HEK293 (cell line): ENCODE results near the gene PSMD9.
"Not testable (repeated sequence)": the region's sequence is repeated elsewhere in the genome, so short reads cannot be mapped to it uniquely, and the experiment has no call there.

ENCODE experiments used
- CTCF ChIA-PET: fragments of 350-600 bp; formaldehyde crosslinking; extraction: SDS; loops from one replicate; lab custom pipeline; 2021; ENCODE audit warnings: antibody characterized with exemption; lab: Yijun Ruan, JAX
- POLR2A ChIA-PET: fragments of 300-600 bp; formaldehyde crosslinking; extraction: SDS; loops from one replicate; lab custom pipeline; 2020; ENCODE audit warnings: antibody characterized with exemption, inconsistent platforms; lab: Yijun Ruan, JAX
- H3K27ac ChIP-seq: fragments of 200-500 bp; sonication (Bioruptor generic); 2 replicates; pipeline ENCODE4 v1.5.1; 2014; ENCODE audit warnings: low read depth, low read length, control low read depth, inconsistent platforms; ENCODE audit errors: extremely low read depth
- H3K36me3 ChIP-seq, 2 experiments: fragments of 200-500 bp in 1 of 2; sonication (Bioruptor generic) in 1 of 2; 1 replicate in 1 of 2; 2 replicates in 1 of 2; pipeline ENCODE4 v1.5.1; 2014 to 2017; ENCODE audit warnings: inconsistent platforms in 2 of 2, low read length in 2 of 2; ENCODE audit not compliant: control insufficient read depth in 2 of 2, insufficient read depth in 1 of 2
- H3K4me1 ChIP-seq: fragments of 200-500 bp; sonication (Bioruptor generic); 2 replicates; pipeline ENCODE4 v1.5.1; 2014; ENCODE audit warnings: mild to moderate bottlenecking, low read length, inconsistent platforms; ENCODE audit not compliant: control insufficient read depth, insufficient read depth
- H3K4me3 ChIP-seq: 2 replicates; pipeline ENCODE4 v1.5.1; 2011; ENCODE audit warnings: low read depth, mild to moderate bottlenecking, control low read depth, low read length, moderate library complexity
- H3K9me3 ChIP-seq: fragments of 200-500 bp; sonication (Bioruptor generic); 2 replicates; pipeline ENCODE4 v1.5.1; 2014; ENCODE audit warnings: low read depth, low read length, inconsistent platforms; ENCODE audit not compliant: control insufficient read depth, insufficient read depth
- CTCF ChIP-seq: fragments of 450-650 bp; formaldehyde crosslinking; IDR thresholded peaks from 2 replicates; pipeline ENCODE4 v1.5.1; 2016; ENCODE audit warnings: missing biosample characterization, missing genetic modification characterization
- GLI2 ChIP-seq: fragments of 450-650 bp; formaldehyde crosslinking; IDR thresholded peaks from 2 replicates; pipeline ENCODE4; 2017; ENCODE audit warnings: missing biosample characterization, missing genetic modification characterization, low read depth, borderline replicate concordance
- HOXD13 ChIP-seq: sonication (generic); formaldehyde crosslinking; IDR thresholded peaks from 2 replicates; pipeline ENCODE4 v1.8.0; 2022; ENCODE audit warnings: missing genetic modification reagents, borderline replicate concordance
- MZF1 ChIP-seq: fragments of 450-650 bp; formaldehyde crosslinking; IDR thresholded peaks from 2 replicates; pipeline ENCODE4 v1.5.1; 2017; ENCODE audit warnings: missing biosample characterization, missing genetic modification characterization, borderline replicate concordance
- PBX3 ChIP-seq: sonication (generic); formaldehyde crosslinking; IDR thresholded peaks from 2 replicates; pipeline ENCODE4 v1.8.1; 2022; ENCODE audit warnings: mild to moderate bottlenecking, moderate library complexity, missing genetic modification reagents
- SCRT2 ChIP-seq: fragments of 450-650 bp; formaldehyde crosslinking; IDR thresholded peaks from 2 replicates; pipeline ENCODE4 v1.5.1; 2016; ENCODE audit warnings: missing biosample characterization, missing genetic modification characterization
- TRIM28 ChIP-seq: IDR thresholded peaks from 2 replicates; pipeline ENCODE4 v1.6.1; 2011; ENCODE audit warnings: low read length, control low read depth, borderline replicate concordance
- ZFP41 ChIP-seq: fragments of 450-650 bp; formaldehyde crosslinking; IDR thresholded peaks from 2 replicates; pipeline ENCODE4 v1.5.1; 2016; ENCODE audit warnings: missing biosample characterization, missing genetic modification characterization, borderline replicate concordance
- ZIC2 ChIP-seq: fragments of 450-650 bp; formaldehyde crosslinking; IDR thresholded peaks from 2 replicates; pipeline ENCODE4 v1.5.1; 2016; ENCODE audit warnings: missing biosample characterization, missing genetic modification characterization
- ZNF121 ChIP-seq: fragments of 450-650 bp; formaldehyde crosslinking; IDR thresholded peaks from 2 replicates; pipeline ENCODE4 v1.5.1; 2016; ENCODE audit warnings: missing biosample characterization, missing genetic modification characterization
- ZNF169 ChIP-seq: fragments of 450-650 bp; formaldehyde crosslinking; IDR thresholded peaks from 2 replicates; pipeline ENCODE4 v1.5.1; 2016; ENCODE audit warnings: missing biosample characterization, missing genetic modification characterization
- ZNF223 ChIP-seq: fragments of 450-650 bp; formaldehyde crosslinking; IDR thresholded peaks from 2 replicates; pipeline ENCODE4 v1.5.1; 2016; ENCODE audit warnings: missing biosample characterization, missing genetic modification characterization
- ZNF354C ChIP-seq: fragments of 450-650 bp; formaldehyde crosslinking; IDR thresholded peaks from 2 replicates; pipeline ENCODE4 v1.5.1; 2016; ENCODE audit warnings: missing biosample characterization, missing genetic modification characterization, low read depth, borderline replicate concordance
- ZNF362 ChIP-seq: fragments of 450-650 bp; formaldehyde crosslinking; IDR thresholded peaks from 2 replicates; pipeline ENCODE4 v1.5.1; 2016; ENCODE audit warnings: missing biosample characterization, missing genetic modification characterization
- ZNF585B ChIP-seq: fragments of 450-650 bp; formaldehyde crosslinking; IDR thresholded peaks from 2 replicates; pipeline ENCODE4 v1.5.1; 2016; ENCODE audit warnings: missing biosample characterization, missing genetic modification characterization
- ZNF600 ChIP-seq: fragments of 450-650 bp; formaldehyde crosslinking; IDR thresholded peaks from 2 replicates; pipeline ENCODE4 v1.5.1; 2016; ENCODE audit warnings: missing biosample characterization, missing genetic modification characterization
- ZNF664 ChIP-seq: fragments of 450-650 bp; formaldehyde crosslinking; IDR thresholded peaks from 2 replicates; pipeline ENCODE4 v1.5.1; 2016; ENCODE audit warnings: missing biosample characterization, missing genetic modification characterization
- ZNF768 ChIP-seq: fragments of 450-650 bp; formaldehyde crosslinking; IDR thresholded peaks from 2 replicates; pipeline ENCODE4 v1.5.1; 2018; ENCODE audit warnings: missing biosample characterization, mild to moderate bottlenecking, missing genetic modification characterization
- ZNF777 ChIP-seq: fragments of 450-650 bp; formaldehyde crosslinking; IDR thresholded peaks from 2 replicates; pipeline ENCODE4 v1.5.1; 2017; ENCODE audit warnings: missing biosample characterization, missing genetic modification characterization, borderline replicate concordance
- ZNF830 ChIP-seq: fragments of 450-650 bp; IDR thresholded peaks from 2 replicates; pipeline ENCODE4 v1.5.0; 2018; ENCODE audit warnings: missing biosample characterization, missing genetic modification characterization, low read depth, mild to moderate bottlenecking, moderate library complexity
- ZSCAN23 ChIP-seq: fragments of 450-650 bp; formaldehyde crosslinking; IDR thresholded peaks from 2 replicates; pipeline ENCODE4 v1.5.1; 2016; ENCODE audit warnings: missing biosample characterization, missing genetic modification characterization
- TF ChIP-seq, protein P1 (sequence below): fragments of 450-650 bp; formaldehyde crosslinking; IDR thresholded peaks from 2 replicates; pipeline ENCODE4 v1.5.1; 2017; ENCODE audit warnings: missing biosample characterization, mild to moderate bottlenecking, missing genetic modification characterization, moderate library complexity

The PSMD9 gene

DNA sequence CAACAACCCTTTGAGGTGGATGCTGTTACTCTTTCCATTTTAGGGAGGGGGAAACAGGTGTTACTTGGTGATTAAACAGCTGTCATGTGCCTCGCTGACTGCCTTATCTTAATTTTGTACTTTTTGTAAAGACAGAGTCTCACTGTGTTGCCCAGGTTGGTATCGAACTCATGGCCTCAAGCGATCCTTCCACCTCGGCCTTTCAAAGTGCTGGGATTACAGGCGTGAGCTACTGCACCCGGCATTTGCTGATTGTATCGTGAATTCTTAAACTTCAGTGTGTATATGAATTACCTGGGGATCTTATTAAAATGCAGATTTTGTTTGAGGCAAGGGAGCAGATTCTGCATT, 659 bp downstream of the PSMD9 start (continued):
- no peak for TF ChIP-seq ZNF362 (tag by site-specific recombination)
- no peak for TF ChIP-seq TRIM28
- TF ChIP-seq ZNF777 (tag by site-specific recombination) = no peak
- TF ChIP-seq ZNF830 (tag by site-specific recombination) = no peak
- peak; percentile 70 for TF ChIP-seq ZNF121 (tag by site-specific recombination)

GRCh38 chr12:121889661-121890060, 1.1 kb downstream of the PSMD9 start:
- peak overlapping the region; percentile 84; the same call in 1 of the 2 replicates for H3K27ac ChIP-seq
- CTCF ChIA-PET = interaction anchor here (0.6 to 9.9 kb wide), 4 partner anchors 14 to 1629 kb away, joined by 3 to 154 read pairs (median 4); partner anchors contain the start of gene RHOF
- POLR2A ChIA-PET = not testable (repeated sequence)

GRCh38 chr12:121892673-121893561, 4.3 kb downstream of the PSMD9 start:
- H3K27ac ChIP-seq = peak overlapping the region; percentile 29; the same call in 1 of the 2 replicates
- CTCF ChIA-PET = interaction anchor here (1.2 to 9.9 kb wide), 4 partner anchors 15 to 119 kb away, joined by 3 to 154 read pairs (median 5); partner anchors contain the start of gene RHOF
- H3K4me3 ChIP-seq = no peak overlapping the region
- TF ChIP-seq ZNF223 (tag by site-specific recombination) (no peak), ZNF664 (tag by site-specific recombination) (peak; percentile 67), ZNF768 (tag by site-specific recombination) (no peak), ZNF600 (tag by site-specific recombination) (peak; percentile 64), GLI2 (tag by site-specific recombination) (no peak), PBX3 (no peak)
- TF ChIP-seq, all 188 proteins: peak for 2
- POLR2A ChIA-PET = interaction anchor here (0.6 to 1.8 kb wide), 2 partner anchors 29 to 95 kb away, joined by 3 to 4 read pairs; no protein-coding TSS in a partner anchor
- peaks cover 30 to 35% of the 10 kb centered on the region in 2 experiments for H3K36me3 ChIP-seq
- H3K9me3 ChIP-seq = no peaks in the 10 kb centered on the region
- peaks cover 11% of the 10 kb centered on the region; the same call in 1 of the 2 replicates for H3K4me1 ChIP-seq

More at GRCh38 chr12:121889661-121890060, 1.1 kb downstream of the PSMD9 start:
- not testable (repeated sequence) for H3K9me3 ChIP-seq
- peaks cover 11% of the 10 kb centered on the region; the same call in 1 of the 2 replicates for H3K4me1 ChIP-seq
- TF ChIP-seq CTCF (tag by site-specific recombination) = 0 out of 2 replicates have a peak, but pooled peaks have one; percentile 12
- peak overlapping the region; percentile 81 for H3K4me3 ChIP-seq
- peaks cover 7 to 11% of the 10 kb centered on the region in 2 experiments; a peak in 2 of 3 replicates for H3K36me3 ChIP-seq

GRCh38 chr12:121893961-121894460, 5.4 kb downstream of the PSMD9 start:
- Histone ChIP-seq H3K4me1 (peaks cover 11% of the 10 kb centered on the region; the same call in 1 of the 2 replicates), H3K9me3 (no peaks in the 10 kb centered on the region), H3K36me3 (peaks cover 35 to 36% of the 10 kb centered on the region in 2 experiments), H3K27ac (peak overlapping the region; percentile 56; the same call in 1 of the 2 replicates), H3K4me3 (no peak overlapping the region)
- ChIA-PET CTCF (interaction anchor here (0.7 to 9.9 kb wide), 7 partner anchors 16 to 120 kb away, joined by 3 to 154 read pairs (median 4); partner anchors contain the start of gene RHOF), POLR2A (interaction anchor here (0.9 to 1.8 kb wide), 2 partner anchors 96 to 99 kb away, joined by 4 read pairs; no protein-coding TSS in a partner anchor)
- TF ChIP-seq HOXD13 (CRISPR knock-in tag) = no peak
- TF ChIP-seq SCRT2 (tag by site-specific recombination) = peak; percentile 87
- TF ChIP-seq ZSCAN23 (tag by site-specific recombination) = no peak
- TF ChIP-seq MZF1 (tag by site-specific recombination) = no peak
- no peak for TF ChIP-seq ZNF585B
- no peak for TF ChIP-seq ZNF354C (tag by site-specific recombination)
- TF ChIP-seq, protein P1, sequence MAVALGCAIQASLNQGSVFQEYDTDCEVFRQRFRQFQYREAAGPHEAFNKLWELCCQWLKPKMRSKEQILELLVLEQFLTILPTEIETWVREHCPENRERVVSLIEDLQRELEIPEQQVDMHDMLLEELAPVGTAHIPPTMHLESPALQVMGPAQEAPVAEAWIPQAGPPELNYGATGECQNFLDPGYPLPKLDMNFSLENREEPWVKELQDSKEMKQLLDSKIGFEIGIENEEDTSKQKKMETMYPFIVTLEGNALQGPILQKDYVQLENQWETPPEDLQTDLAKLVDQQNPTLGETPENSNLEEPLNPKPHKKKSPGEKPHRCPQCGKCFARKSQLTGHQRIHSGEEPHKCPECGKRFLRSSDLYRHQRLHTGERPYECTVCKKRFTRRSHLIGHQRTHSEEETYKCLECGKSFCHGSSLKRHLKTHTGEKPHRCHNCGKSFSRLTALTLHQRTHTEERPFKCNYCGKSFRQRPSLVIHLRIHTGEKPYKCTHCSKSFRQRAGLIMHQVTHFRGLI (tag by site-specific recombination) = peak; percentile 92
- no peak for TF ChIP-seq ZFP41 (tag by site-specific recombination)
- no peak for TF ChIP-seq ZNF169
- TF ChIP-seq ZIC2 (tag by site-specific recombination) = no peak
